Neutrophil (primary cell): ENCODE results near the gene COMTD1.

ENCODE experiments used
- H3K27ac ChIP-seq: fragments of 200-600 bp; sonication (generic); 2 replicates; pipeline ENCODE4 v1.5.1; 2016; ENCODE audit warnings: mild to moderate bottlenecking, moderate library complexity
- H3K27me3 ChIP-seq: fragments of 200-600 bp; sonication (generic); 2 replicates; pipeline ENCODE4 v1.6.0; 2016; ENCODE audit warnings: mild to moderate bottlenecking
- H3K36me3 ChIP-seq: fragments of 200-600 bp; sonication (generic); 2 replicates; pipeline ENCODE4 v1.5.1; 2017
- H3K4me1 ChIP-seq, 2 experiments: fragments of 200-600 bp in 1 of 2; sonication (generic) in 1 of 2; 1 replicate in 1 of 2; 2 replicates in 1 of 2; pipeline versions ENCODE4 v1.5.1 to v1.6.1; 2013 to 2016; ENCODE audit warnings: low read depth in 1 of 2, low read length in 1 of 2, mild to moderate bottlenecking in 1 of 2, moderate library complexity in 1 of 2; ENCODE audit not compliant: control insufficient read depth in 1 of 2, insufficient read depth in 1 of 2
- H3K4me3 ChIP-seq, 2 experiments: fragments of 200-600 bp in 1 of 2; sonication (generic) in 1 of 2; 1 replicate in 1 of 2; 2 replicates in 1 of 2; pipeline ENCODE4 v1.5.1; 2013 to 2016; ENCODE audit warnings: low read depth in 1 of 2, low read length in 1 of 2, mild to moderate bottlenecking in 1 of 2, moderate library complexity in 1 of 2
- H3K9me3 ChIP-seq: fragments of 200-600 bp; sonication (generic); 2 replicates; pipeline ENCODE4 v1.5.1; 2016
- CTCF ChIP-seq: fragments of 200-600 bp; sonication (generic); IDR thresholded peaks from 2 replicates; pipeline ENCODE4 v1.5.1; 2016; ENCODE audit warnings: antibody characterized with exemption

Gene COMTD1

GRCh38 chr10:75244487-75245353 lies 9.0 kb upstream of the COMTD1 start:
- no peak overlapping the region for H3K4me3 ChIP-seq
- no peak overlapping the region for H3K27ac ChIP-seq
- H3K36me3 ChIP-seq, result no peaks in the 10 kb centered on the region
- no peak for TF ChIP-seq CTCF
- H3K9me3 ChIP-seq, result no peaks in the 10 kb centered on the region
- H3K4me1 ChIP-seq, result no peaks in the 10 kb centered on the region
- no peaks in the 10 kb centered on the region for H3K27me3 ChIP-seq

GRCh38 chr10:75243426-75243825 lies 7.7 kb upstream of the COMTD1 start:
- no peaks in the 10 kb centered on the region for H3K27me3 ChIP-seq

DNA sequence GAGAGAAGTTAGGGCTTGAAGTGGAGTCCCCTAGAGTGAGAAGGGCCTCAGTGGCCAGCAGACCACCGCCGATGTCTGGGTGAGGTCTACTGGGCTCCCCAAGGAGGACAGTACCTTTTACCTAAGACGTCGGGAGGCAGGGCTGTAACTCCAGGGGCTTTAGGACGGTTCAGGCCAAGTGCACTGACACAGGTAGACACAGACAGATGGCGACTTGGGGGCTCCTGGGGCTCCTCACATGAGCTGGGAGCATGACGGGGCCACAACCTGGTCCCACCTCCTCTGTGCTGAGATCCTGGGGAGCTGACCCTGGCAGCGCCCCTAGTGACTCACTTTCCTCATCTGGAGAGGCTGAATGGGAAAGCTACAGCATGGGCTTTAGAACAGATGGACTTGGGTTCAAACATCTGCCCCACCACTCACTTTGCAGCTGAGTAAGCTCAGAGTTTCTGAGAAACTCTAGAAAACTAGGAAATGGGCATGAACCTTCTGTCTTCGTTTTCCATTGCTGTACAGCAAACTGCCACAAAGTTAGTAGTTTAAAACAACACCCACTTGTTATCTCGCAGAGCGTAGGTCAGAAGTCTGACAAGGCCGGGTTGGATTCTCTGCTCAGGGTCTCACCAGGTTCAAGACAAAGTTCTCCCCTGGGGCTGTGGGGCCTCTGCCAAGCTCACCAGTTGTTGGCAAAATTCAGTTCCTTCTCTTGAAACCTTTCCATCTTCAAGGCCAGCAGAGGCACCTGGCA lies 4.7 kb upstream of the COMTD1 start:
- Histone ChIP-seq H3K4me1 (peaks cover under 1 to 8% of the 10 kb centered on the region in 2 experiments), H3K4me3 (no peak overlapping the region), H3K27ac (no peak overlapping the region), H3K27me3 (no peaks in the 10 kb centered on the region), H3K36me3 (no peaks in the 10 kb centered on the region), H3K9me3 (no peaks in the 10 kb centered on the region)
- no peak for TF ChIP-seq CTCF

More at GRCh38 chr10:75243426-75243825, 7.7 kb upstream of the COMTD1 start:
- H3K4me3 ChIP-seq, result no peak overlapping the region
- no peaks in the 10 kb centered on the region for H3K9me3 ChIP-seq
- no peaks in the 10 kb centered on the region for H3K36me3 ChIP-seq
- TF ChIP-seq CTCF, result no peak
- H3K27ac ChIP-seq, result no peak overlapping the region
- no peaks in the 10 kb centered on the region for H3K4me1 ChIP-seq

DNA sequence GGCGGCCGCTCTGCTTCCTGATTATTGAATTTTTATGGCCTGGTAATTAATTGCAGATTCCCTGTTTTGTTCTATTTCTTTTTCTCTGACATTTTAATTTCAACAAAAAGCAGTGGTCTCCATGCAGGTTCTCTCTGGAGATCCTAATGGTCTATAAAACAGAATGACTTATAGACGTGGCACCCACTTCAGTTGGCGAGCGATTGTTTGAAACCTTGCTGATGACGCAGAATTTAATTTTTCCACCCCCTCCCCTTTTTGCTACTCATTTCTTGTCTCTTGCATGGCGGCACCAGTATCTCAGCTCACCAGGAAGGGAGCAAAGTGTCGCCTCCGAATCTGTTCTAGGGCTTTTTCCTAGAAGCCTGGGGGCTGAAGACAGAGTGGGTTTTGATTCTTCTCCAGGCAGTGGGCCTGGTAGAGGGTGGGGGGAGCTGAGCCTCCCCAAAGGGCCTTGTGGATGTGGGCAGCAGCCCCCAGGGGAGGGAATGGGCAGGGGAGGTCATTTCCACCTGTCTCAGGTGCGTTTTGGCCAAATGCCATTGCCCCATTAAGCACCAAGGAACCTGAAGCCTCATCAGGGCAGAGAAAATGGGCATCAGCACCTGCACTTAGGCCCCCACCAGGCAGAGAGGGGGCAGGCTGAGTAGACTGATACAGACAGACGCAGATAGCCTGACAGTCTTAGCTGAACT lies 3.5 kb upstream of the COMTD1 start:
- no peak for TF ChIP-seq CTCF
- no peaks in the 10 kb centered on the region for H3K27me3 ChIP-seq
- no peak overlapping the region for H3K4me3 ChIP-seq
- no peak overlapping the region for H3K27ac ChIP-seq
- peaks cover 13 to 15% of the 10 kb centered on the region in 2 experiments for H3K4me1 ChIP-seq
- no peaks in the 10 kb centered on the region for H3K9me3 ChIP-seq
- H3K36me3 ChIP-seq, result no peaks in the 10 kb centered on the region
